Tibial nerve (tissue), 4 donors: ENCODE measurements around the gene SYNGR3. TPM values are rescaled to one million over a fixed set of nuclear protein-coding genes. Genes with fewer than 3 reads are reported as not detected.

Experiments used
- DNase-seq, 2 donors: peaks; one replicate each; pipeline ENCODE4 v3.0.0-alpha.2; 2019; ENCODE audit warnings: low spot score in 2 of 2
- H3K27ac ChIP-seq, 4 donors: fragments of 200-600 bp; sonication (generic) in 3 of 4; one replicate each; pipeline ENCODE4 v1.5.1; 2017 to 2019; ENCODE audit warnings: mild to moderate bottlenecking in 1 of 4
- H3K27me3 ChIP-seq, 2 donors: fragments of 200-600 bp; sonication (generic) in 1 of 2; one replicate each; pipeline versions ENCODE4 v1.5.1 to v1.6.0; 2017 to 2019
- H3K36me3 ChIP-seq, 3 donors: fragments of 200-600 bp; sonication (generic); one replicate each; pipeline ENCODE4 v1.5.1; 2018 to 2019
- H3K4me1 ChIP-seq, 4 donors: fragments of 200-600 bp; sonication (generic) in 3 of 4; one replicate each; pipeline ENCODE4 v1.5.1; 2017 to 2019
- H3K4me3 ChIP-seq, 4 donors: fragments of 200-600 bp; sonication (generic) in 3 of 4; one replicate each; pipeline ENCODE4 v1.5.1; 2017 to 2019; ENCODE audit warnings: mild to moderate bottlenecking in 1 of 4, moderate library complexity in 1 of 4
- H3K9me3 ChIP-seq, 4 donors: fragments of 200-600 bp; sonication (generic) in 3 of 4; one replicate each; pipeline ENCODE4 v1.5.1; 2017 to 2019
- EP300 ChIP-seq, 2 donors: sonication (generic); formaldehyde crosslinking; IDR thresholded peaks; one replicate each; pipeline ENCODE4 v1.6.1; 2017; ENCODE audit warnings: antibody characterized with exemption in 2 of 2, mild to moderate bottlenecking in 1 of 2
- POLR2A ChIP-seq, 2 donors: fragments of 450-650 bp; IDR thresholded peaks; one replicate each; pipeline ENCODE4 v1.6.1; 2017; ENCODE audit warnings: antibody characterized with exemption in 2 of 2, mild to moderate bottlenecking in 2 of 2, moderate library complexity in 2 of 2
- WGBS, 2 donors: methylation state at CpG; one replicate each; pipeline ENCODE4 v1.1.5; 2018; 5-methylcytosine and 5-hydroxymethylcytosine counted together
- total RNA-seq, 4 donors: library from RNA; depleted of rRNA; stranded (reverse); fragments of >200 nt; gene quantifications; one replicate each; pipeline ENCODE4 v1.1.0, GENCODE V29; 2016
- TF ChIP-seq, protein P1 (sequence below), 5 experiments: fragments of 200-600 bp in 3 of 5; fragments of 450-650 bp in 2 of 5; sonication (generic) in 3 of 5; IDR thresholded peaks; one replicate each; pipeline ENCODE4 v1.5.1; 2016 to 2019; ENCODE audit warnings: antibody characterized with exemption in 5 of 5, mild to moderate bottlenecking in 3 of 5, moderate library complexity in 2 of 5

The SYNGR3 gene
- total RNA-seq, 4 donors from 2014 or later, result 3.9 TPM; not detected in 3

DNA sequence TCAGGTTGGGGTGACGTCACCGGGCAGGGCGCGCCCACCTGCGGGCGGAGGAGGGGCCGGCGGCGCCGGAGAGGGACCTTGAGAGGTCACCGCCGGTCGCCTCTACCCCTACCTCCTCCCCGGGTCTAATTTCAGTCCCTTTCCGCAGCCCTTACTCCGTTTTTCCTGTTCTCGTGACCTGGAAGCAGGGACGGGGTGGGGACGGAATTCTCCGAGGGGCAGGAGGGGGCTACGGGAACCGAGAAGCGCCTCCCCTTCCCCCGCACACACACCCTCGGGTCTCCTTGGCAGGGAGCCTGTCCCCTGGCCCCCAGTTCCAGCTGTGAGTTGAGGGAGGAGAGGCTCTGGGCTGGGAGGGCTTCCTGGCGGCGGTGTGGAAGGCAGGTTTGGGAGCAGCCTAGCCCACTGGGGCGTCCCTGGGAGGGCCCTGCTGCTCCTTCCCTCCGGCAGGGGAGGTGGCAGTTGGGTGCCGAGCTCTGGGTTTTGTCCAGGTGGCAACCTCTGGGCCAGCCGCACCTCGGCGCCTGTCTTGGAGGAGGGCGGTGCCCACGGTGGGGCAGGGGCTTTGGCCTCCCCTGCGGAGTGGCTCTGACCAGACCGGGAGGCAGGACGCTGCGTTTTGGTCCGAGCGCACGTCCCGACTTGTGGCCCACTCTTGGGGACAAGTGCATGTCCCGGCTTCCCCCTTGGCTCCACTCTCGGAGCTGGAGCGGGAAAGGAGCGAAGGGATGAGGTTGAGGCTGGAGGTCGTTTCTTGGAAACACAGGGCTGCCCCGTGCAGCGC, 773 bp downstream of the SYNGR3 start:
- DNase-seq, result no peak
- WGBS, 2 donors, result 3 to 7% methylated on average over 32 to 40 of the region's 50 CpGs
- Histone ChIP-seq H3K27me3 (peaks cover 0 to 47% of the 10 kb centered on the region in 2 donors), H3K9me3 (no peaks in the 10 kb centered on the region), H3K36me3 (peaks cover 0 to 22% (median 0%) of the 10 kb centered on the region in 3 donors), H3K4me1 (peaks cover 0 to 39% (median 16%) of the 10 kb centered on the region in 4 donors), H3K27ac (peak overlapping the region in 1 of 4 donors; percentile 55), H3K4me3 (peak overlapping the region in 2 of 4 donors; percentile 22 to 31)
- TF ChIP-seq, protein P1, sequence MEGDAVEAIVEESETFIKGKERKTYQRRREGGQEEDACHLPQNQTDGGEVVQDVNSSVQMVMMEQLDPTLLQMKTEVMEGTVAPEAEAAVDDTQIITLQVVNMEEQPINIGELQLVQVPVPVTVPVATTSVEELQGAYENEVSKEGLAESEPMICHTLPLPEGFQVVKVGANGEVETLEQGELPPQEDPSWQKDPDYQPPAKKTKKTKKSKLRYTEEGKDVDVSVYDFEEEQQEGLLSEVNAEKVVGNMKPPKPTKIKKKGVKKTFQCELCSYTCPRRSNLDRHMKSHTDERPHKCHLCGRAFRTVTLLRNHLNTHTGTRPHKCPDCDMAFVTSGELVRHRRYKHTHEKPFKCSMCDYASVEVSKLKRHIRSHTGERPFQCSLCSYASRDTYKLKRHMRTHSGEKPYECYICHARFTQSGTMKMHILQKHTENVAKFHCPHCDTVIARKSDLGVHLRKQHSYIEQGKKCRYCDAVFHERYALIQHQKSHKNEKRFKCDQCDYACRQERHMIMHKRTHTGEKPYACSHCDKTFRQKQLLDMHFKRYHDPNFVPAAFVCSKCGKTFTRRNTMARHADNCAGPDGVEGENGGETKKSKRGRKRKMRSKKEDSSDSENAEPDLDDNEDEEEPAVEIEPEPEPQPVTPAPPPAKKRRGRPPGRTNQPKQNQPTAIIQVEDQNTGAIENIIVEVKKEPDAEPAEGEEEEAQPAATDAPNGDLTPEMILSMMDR (IDR thresholded peaks at IDR 0.05), result no peak
- TF ChIP-seq EP300 (IDR thresholded peaks at IDR 0.05) (no peak), POLR2A (IDR thresholded peaks at IDR 0.05) (no peak)

DNA sequence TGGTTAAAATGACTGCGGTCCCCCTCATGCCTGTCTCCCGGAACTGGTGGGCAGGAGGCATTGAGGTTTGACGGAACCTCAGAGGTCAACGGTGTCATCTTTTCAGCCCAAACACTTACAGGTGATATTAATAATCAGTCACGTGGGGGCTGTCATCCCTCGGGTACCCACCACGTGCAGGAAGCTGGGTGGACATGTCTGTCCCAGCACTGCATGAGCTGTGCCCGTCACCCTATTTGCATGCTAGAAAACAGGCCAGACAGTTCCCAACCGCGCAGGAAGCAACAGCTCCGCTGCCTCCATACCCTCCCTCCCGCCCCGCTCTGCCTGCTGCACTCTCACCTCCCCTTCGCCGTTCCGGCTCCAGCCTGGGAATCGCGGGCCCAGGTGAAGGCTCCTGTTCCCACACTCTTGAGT, 1.4 kb downstream of the SYNGR3 start:
- Histone ChIP-seq H3K36me3 (peaks cover 0 to 19% (median 0%) of the 10 kb centered on the region in 3 donors), H3K27me3 (peaks cover 0 to 47% of the 10 kb centered on the region in 2 donors), H3K27ac (peak overlapping the region in 1 of 4 donors; percentile 60), H3K4me1 (peaks cover 0 to 36% (median 16%) of the 10 kb centered on the region in 4 donors), H3K9me3 (no peaks in the 10 kb centered on the region), H3K4me3 (peak overlapping the region in 2 of 4 donors; percentile 31 to 44)
- WGBS, 2 donors, result 6 to 9% methylated on average over 12 to 14 of the region's 18 CpGs
- TF ChIP-seq EP300 (IDR thresholded peaks at IDR 0.05) (no peak), POLR2A (IDR thresholded peaks at IDR 0.05) (no peak)
- TF ChIP-seq, protein P1 (IDR thresholded peaks at IDR 0.05), result no peak
- no peak for DNase-seq

GRCh38 chr16:1991588-1991947, 1.8 kb downstream of the SYNGR3 start:
- H3K9me3 ChIP-seq, result no peaks in the 10 kb centered on the region
- peak overlapping the region in 1 of 4 donors; percentile 60 for H3K27ac ChIP-seq
- peaks cover 0 to 47% of the 10 kb centered on the region in 2 donors for H3K27me3 ChIP-seq
- no peak for DNase-seq
- WGBS, 2 donors, result 9 to 25% methylated on average over 11 to 22 of the region's 22 CpGs
- H3K4me1 ChIP-seq, result peaks cover 0 to 36% (median 16%) of the 10 kb centered on the region in 4 donors
- peaks cover 0 to 19% (median 0%) of the 10 kb centered on the region in 3 donors for H3K36me3 ChIP-seq
- TF ChIP-seq, protein P1 (IDR thresholded peaks at IDR 0.05), result no peak
- TF ChIP-seq POLR2A (IDR thresholded peaks at IDR 0.05), result no peak
- no peak for TF ChIP-seq EP300 (IDR thresholded peaks at IDR 0.05)
- H3K4me3 ChIP-seq, result peak overlapping the region; percentile 23 to 44 (median 34)

- H3K27ac ChIP-seq, result peak overlapping the region in 1 of 4 donors; percentile 60
- no peaks in the 10 kb centered on the region for H3K9me3 ChIP-seq
- H3K4me1 ChIP-seq, result peaks cover 0 to 36% (median 16%) of the 10 kb centered on the region in 4 donors
- DNase-seq, result peak; percentile 78 to 85
- peak overlapping the region; percentile 23 to 44 (median 34) for H3K4me3 ChIP-seq
- H3K36me3 ChIP-seq, result peaks cover 0 to 19% (median 0%) of the 10 kb centered on the region in 3 donors
- WGBS, 2 donors, result 3 to 4% methylated on average over 30 to 64 of the region's 96 CpGs
- peaks cover 0 to 47% of the 10 kb centered on the region in 2 donors for H3K27me3 ChIP-seq
- no peak for TF ChIP-seq EP300 (IDR thresholded peaks at IDR 0.05)
Observed at GRCh38 chr16:1991948-1992703, 2.4 kb downstream of the SYNGR3 start.

GRCh38 chr16:1992704-1993317, 3.0 kb downstream of the SYNGR3 start:
- H3K27ac ChIP-seq, result no peak overlapping the region
- H3K27me3 ChIP-seq, result peaks cover 0 to 47% of the 10 kb centered on the region in 2 donors
- H3K36me3 ChIP-seq, result peaks cover 0 to 20% (median 0%) of the 10 kb centered on the region in 3 donors
- DNase-seq, result no peak
- H3K4me1 ChIP-seq, result peaks cover 0 to 36% (median 16%) of the 10 kb centered on the region in 4 donors
- 44 to 45% methylated on average over 14 to 27 of the region's 50 CpGs for WGBS, 2 donors
- no peaks in the 10 kb centered on the region for H3K9me3 ChIP-seq
- TF ChIP-seq, protein P1 (IDR thresholded peaks at IDR 0.05), result no peak
- TF ChIP-seq EP300 (IDR thresholded peaks at IDR 0.05), result no peak
- TF ChIP-seq POLR2A (IDR thresholded peaks at IDR 0.05), result no peak
- peak overlapping the region in 2 of 4 donors; percentile 38 to 44 for H3K4me3 ChIP-seq
